Activated CD4-positive, alpha-beta T cell treated with anti-CD3 and anti-CD28 coated beads for 48 hours (primary cell): Measurements from ENCODE around the gene RER1.
A peak's percentile ranks its signal among the peaks of the same experiment; 100 is the strongest.
"Not testable (repeated sequence)": the region's sequence is repeated elsewhere in the genome, so short reads cannot be mapped to it uniquely, and the experiment has no call there.

Experiments
- DNase-seq: peaks from one replicate; pipeline ENCODE4 v3.0.0-alpha.2; 2020

RER1 gene

GRCh38 chr1:2431103-2431502 lies 39.5 kb downstream of the RER1 start:
- DNase-seq, result no peak

- no peak for DNase-seq
Measured at GRCh38 chr1:2431518-2431917, 39.9 kb downstream of the RER1 start.

GRCh38 chr1:2432441-2432844 lies 40.8 kb downstream of the RER1 start:
- DNase-seq, result no peak

GRCh38 chr1:2433196-2433595 lies 41.6 kb downstream of the RER1 start:
- no peak for DNase-seq

DNA sequence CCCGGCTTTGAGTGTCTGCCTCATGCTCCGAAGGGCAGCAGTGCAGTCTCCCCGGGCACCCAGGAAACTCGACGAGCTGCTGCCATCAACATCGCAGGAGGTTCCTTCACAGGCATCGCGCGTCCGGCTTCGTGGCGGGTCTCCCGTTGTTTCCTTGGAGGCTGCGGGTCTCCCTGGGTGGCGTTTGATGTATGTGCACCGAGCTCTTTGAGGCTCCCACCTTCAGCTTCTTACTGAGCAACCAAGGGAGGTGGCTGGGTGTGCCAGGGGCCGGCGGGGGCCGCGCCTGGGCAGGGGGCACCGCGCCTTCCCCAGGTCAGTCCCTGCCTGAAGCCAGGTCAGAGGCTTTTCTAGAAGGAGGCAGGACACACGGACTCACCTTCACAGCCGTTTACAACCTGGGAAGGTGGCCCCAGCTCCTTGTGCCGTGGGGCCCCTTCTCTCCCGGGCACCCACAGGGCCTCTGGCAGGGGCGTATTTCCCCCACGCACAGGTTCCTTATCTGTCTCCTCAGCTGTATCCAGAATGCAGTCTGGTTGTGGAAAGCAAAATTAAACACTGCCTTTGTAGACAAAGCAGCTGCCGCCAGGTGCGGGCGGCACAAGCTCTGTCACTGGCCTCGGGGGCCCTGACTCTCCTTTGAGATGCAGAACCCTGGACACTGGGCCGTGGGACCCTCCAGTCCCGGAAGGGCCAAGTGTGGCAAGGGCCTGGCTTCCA lies 42.5 kb downstream of the RER1 start:
- DNase-seq, result no peak

- DNase-seq, result no peak
Measured at GRCh38 chr1:2435091-2435490, 43.5 kb downstream of the RER1 start.

- DNase-seq, result no peak
Measured at GRCh38 chr1:2435746-2436355, 44.2 kb downstream of the RER1 start.

GRCh38 chr1:2436876-2437275 lies 45.2 kb downstream of the RER1 start:
- DNase-seq, result no peak

DNA sequence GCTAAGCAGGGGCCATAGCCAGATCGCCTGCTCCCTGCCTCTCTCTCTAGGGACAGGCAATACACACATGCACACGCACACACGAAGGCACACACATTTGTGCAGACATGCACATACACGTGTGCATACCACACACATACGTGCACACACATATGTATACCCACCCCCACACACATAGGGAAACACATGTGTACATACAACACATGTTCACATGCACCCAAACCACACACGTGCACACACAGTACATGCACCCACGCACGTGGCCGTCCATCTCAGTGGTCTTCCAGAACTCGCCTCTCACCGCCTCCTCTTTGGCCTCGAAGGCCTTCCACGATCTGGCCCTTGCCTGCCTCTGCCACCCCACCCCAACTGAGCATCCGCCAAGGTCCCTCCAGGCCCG lies 46.0 kb downstream of the RER1 start:
- no peak for DNase-seq

- DNase-seq, result no peak
Measured at GRCh38 chr1:2438038-2438437, 46.4 kb downstream of the RER1 start.

- no peak for DNase-seq
Measured at GRCh38 chr1:2438641-2439040, 47.0 kb downstream of the RER1 start.

GRCh38 chr1:2439369-2439768 lies 47.7 kb downstream of the RER1 start:
- DNase-seq, result no peak

DNA sequence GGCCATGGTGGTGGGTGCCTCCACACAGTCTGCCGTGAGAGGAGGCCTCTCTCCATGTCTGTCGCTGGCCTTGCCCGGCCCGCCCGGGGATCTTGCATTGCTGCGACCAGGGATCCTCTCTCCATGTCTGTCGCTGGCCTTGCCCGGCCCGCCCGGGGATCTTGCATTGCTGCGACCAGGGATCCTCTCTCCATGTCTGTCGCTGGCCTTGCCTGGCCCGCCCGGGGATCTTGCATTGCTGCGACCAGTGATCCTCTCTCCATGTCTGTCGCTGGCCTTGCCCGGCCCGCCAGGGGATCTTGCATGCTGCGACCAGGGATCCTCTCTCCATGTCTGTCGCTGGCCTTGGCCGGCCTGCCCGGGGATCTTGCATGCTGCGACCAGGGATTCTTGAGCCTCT lies 48.7 kb downstream of the RER1 start:
- not testable (repeated sequence) for DNase-seq

- DNase-seq, result no peak
Measured at GRCh38 chr1:2441746-2442145, 50.1 kb downstream of the RER1 start.

- DNase-seq, result no peak
Measured at GRCh38 chr1:2442661-2443060, 51.0 kb downstream of the RER1 start.

GRCh38 chr1:2443277-2444137 lies 51.9 kb downstream of the RER1 start:
- DNase-seq, result peak; percentile 28

DNA sequence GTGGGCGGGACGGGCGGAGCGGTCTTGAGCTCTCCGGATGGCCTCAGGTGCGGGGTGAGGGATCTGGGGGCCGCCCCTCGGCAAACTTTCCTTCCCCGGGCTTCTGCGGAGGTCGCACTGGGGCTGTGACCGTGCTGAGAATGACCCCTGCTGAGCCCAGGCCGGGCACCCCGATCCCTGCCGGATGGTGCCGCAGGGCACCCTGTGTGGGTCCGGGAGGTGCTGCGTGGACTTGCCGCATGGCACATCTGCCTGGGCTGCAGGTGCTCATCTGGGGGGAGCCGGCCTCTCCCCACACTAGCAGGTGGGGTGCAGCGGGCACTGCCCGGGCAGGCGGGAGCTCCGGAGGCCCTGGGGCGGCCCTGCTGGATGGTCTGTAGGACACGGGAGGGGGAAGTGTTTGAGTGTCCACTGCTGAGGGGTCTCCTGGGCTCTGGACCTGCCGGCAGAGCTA lies 52.5 kb downstream of the RER1 start:
- no peak for DNase-seq

GRCh38 chr1:2445162-2445822 lies 53.7 kb downstream of the RER1 start:
- no peak for DNase-seq

GRCh38 chr1:2445823-2446215 lies 54.2 kb downstream of the RER1 start:
- DNase-seq, result no peak

- DNase-seq, result no peak
Measured at GRCh38 chr1:2446394-2446793, 54.8 kb downstream of the RER1 start.

- no peak for DNase-seq
Measured at GRCh38 chr1:2446861-2447260, 55.2 kb downstream of the RER1 start.

DNA sequence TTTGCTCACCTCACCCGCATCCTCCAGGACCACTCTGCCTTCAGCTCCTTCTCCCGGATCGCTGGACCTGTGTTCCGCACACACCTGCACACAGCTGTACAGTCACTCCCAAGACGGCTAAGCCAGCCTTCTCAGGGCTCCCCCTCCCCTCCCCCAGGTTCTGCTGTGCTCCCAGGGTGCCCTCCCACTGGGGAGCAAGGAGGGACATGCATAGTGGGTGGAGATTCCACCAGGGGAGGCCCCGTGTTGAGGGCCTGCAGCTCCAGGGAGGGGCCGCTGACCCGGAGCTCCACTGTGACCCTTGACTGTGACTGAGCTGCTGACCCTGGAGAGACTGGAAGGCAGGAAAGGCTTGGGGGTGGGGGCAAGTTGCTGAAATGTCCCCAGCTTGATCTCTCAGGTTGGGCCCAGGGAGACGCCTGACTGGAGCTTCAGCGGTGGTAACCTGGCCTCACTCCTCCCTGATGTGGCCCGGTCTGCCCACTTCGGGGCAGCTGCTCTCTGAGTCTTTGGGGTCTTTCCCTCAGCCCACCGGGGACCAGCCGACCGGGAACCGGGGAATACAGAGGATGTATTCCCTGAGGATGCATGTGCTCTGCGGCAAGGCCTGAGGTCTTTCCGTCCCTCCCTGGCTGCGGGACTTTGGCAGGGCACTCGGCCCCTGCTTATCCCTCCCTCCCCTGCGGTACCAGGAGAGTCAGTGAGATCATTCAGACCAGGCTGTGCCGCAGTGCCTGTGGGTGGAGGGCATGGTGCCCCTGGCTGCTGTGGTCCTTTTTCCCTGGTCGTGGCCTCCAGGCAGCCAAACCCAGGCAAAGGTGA lies 55.8 kb downstream of the RER1 start:
- DNase-seq, result no peak

DNA sequence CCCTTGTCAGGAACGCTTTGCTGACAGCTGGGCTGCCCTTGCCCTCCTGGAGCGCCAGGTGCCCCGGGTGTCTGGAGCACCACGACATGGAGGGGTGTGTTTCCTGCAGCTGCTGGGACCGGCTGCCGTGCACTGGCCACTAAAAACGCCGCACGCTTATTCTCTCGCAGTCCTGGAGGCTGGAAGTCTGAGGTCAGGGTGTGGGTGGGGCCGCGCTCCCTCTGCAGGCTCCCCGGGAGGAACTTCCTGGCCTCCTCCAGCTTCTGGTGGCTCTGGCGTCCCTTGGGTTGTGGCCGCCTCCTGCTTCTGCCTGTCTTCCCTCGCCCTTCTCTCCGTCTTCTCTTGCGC lies 56.4 kb downstream of the RER1 start:
- no peak for DNase-seq
